ENCODE results near the gene GRIFIN.

DNA sequence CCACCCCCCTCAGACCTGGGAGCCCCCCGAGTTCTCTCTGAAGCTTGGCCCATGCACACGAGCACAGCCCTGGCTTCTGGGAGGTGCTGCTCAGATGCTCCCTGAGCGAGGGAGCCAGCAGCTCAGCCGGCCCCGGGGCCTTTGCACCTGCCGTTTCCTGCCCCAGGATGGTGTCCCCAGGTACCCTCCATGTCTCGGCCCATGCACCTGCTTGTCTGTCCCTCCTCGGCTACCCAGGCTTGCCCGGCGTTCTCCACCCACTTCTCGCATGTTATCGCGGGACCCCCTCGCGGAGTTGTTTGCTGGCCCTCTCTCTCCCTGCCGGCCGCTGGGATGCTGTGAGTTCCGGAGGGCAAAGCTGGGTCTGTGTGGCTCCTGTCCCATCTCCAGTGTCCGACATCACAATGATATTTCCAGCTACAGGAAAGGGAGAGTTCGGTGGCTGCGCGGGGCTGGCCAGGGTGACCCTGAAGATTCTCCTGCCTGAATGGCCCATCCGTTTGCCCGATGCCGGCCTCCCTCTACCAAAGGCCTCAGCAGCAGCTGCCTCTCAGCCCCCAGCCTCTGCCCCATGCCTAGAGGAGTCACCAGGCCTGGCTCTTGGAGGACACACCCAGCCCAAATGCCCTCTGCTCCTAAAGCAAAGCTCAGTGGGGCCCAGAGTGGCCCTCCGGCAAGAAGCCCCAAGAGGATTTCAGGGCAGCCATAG lies 31.2 kb upstream of the GRIFIN start:
- TF ChIP-seq, protein P1, sequence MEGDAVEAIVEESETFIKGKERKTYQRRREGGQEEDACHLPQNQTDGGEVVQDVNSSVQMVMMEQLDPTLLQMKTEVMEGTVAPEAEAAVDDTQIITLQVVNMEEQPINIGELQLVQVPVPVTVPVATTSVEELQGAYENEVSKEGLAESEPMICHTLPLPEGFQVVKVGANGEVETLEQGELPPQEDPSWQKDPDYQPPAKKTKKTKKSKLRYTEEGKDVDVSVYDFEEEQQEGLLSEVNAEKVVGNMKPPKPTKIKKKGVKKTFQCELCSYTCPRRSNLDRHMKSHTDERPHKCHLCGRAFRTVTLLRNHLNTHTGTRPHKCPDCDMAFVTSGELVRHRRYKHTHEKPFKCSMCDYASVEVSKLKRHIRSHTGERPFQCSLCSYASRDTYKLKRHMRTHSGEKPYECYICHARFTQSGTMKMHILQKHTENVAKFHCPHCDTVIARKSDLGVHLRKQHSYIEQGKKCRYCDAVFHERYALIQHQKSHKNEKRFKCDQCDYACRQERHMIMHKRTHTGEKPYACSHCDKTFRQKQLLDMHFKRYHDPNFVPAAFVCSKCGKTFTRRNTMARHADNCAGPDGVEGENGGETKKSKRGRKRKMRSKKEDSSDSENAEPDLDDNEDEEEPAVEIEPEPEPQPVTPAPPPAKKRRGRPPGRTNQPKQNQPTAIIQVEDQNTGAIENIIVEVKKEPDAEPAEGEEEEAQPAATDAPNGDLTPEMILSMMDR (IDR thresholded peaks at IDR 0.05) = no peak
- no peak for TF ChIP-seq POLR2A (IDR thresholded peaks at IDR 0.05)

Data from testis (tissue), 2 donors.